GM20431 (cell line): ENCODE measurements around the gene SFPQ.

Experiments used
- in situ Hi-C: fragments of 300-500 bp; cut with MseI, MboI; formaldehyde crosslinking; loops from one replicate; pipeline ENCODE4 v1.15.0; 2020; ENCODE audit warnings: low sequenced_read_pairs; ENCODE audit not compliant: unreplicated experiment

Gene SFPQ

GRCh38 chr1:35188578-35189392 is 4.2 kb downstream of the SFPQ start:
- in situ Hi-C loops, result no loop called here

GRCh38 chr1:35187816-35188342 is 5.1 kb downstream of the SFPQ start:
- in situ Hi-C loops, result no loop called here

GRCh38 chr1:35186239-35186638 is 6.7 kb downstream of the SFPQ start:
- in situ Hi-C loops, result no loop called here

- in situ Hi-C loops, result no loop called here
Observed at GRCh38 chr1:35185200-35185599, 7.7 kb downstream of the SFPQ start.

GRCh38 chr1:35184495-35185199 is 8.3 kb downstream of the SFPQ start:
- in situ Hi-C loops, result no loop called here

- in situ Hi-C loops, result no loop called here
Observed at GRCh38 chr1:35181790-35182455, 11.0 kb downstream of the SFPQ start.

- in situ Hi-C loops, result no loop called here
Observed at GRCh38 chr1:35180776-35181374, 12.1 kb downstream of the SFPQ start.

GRCh38 chr1:35179908-35180307 is 13.0 kb downstream of the SFPQ start:
- in situ Hi-C loops, result no loop called here

GRCh38 chr1:35178874-35179380 is 14.0 kb downstream of the SFPQ start:
- in situ Hi-C loops, result no loop called here

GRCh38 chr1:35178295-35178695 is 14.7 kb downstream of the SFPQ start:
- in situ Hi-C loops, result no loop called here

GRCh38 chr1:35177237-35177786 is 15.6 kb downstream of the SFPQ start:
- in situ Hi-C loops, result no loop called here

- in situ Hi-C loops, result no loop called here
Observed at GRCh38 chr1:35175602-35176001, 17.3 kb downstream of the SFPQ start.

GRCh38 chr1:35175098-35175576 is 17.8 kb downstream of the SFPQ start:
- in situ Hi-C loops, result no loop called here

- in situ Hi-C loops, result no loop called here
Observed at GRCh38 chr1:35173909-35174540, 18.9 kb downstream of the SFPQ start.

- in situ Hi-C loops, result no loop called here
Observed at GRCh38 chr1:35173491-35173890, 19.5 kb downstream of the SFPQ start.

GRCh38 chr1:35172022-35172421 is 20.9 kb downstream of the SFPQ start:
- in situ Hi-C loops, result no loop called here

- in situ Hi-C loops, result no loop called here
Observed at GRCh38 chr1:35171579-35171978, 21.4 kb downstream of the SFPQ start.

- in situ Hi-C loops, result no loop called here
Observed at GRCh38 chr1:35164893-35165292, 28.1 kb downstream of the SFPQ start.

- in situ Hi-C loops, result no loop called here
Observed at GRCh38 chr1:35151220-35151619, 41.7 kb downstream of the SFPQ start.
